GM23248 (cell line): ENCODE data around the gene LGALS14. TPM values are rescaled to one million over a fixed set of nuclear protein-coding genes. Genes with fewer than 3 reads are reported as not detected.
"Not testable (repeated sequence)": the region's sequence is repeated elsewhere in the genome, so short reads cannot be mapped to it uniquely, and the experiment has no call there.

ENCODE experiments used
- DNase-seq: peaks from one replicate; pipeline ENCODE4 v3.0.0-alpha.2; 2015
- H2AFZ ChIP-seq: fragments of 200-600 bp; sonication (generic); 2 replicates; pipeline ENCODE4 v1.6.1; 2016; ENCODE audit warnings: antibody characterized with exemption
- H3F3A ChIP-seq: fragments of 200-600 bp; sonication (generic); 2 replicates; pipeline ENCODE4 v1.6.1; 2016; ENCODE audit warnings: mild to moderate bottlenecking, antibody characterized with exemption, mixed run types; ENCODE audit not compliant: insufficient read depth
- H3K27ac ChIP-seq: fragments of 200-600 bp; sonication (generic); 2 replicates; pipeline ENCODE4 v1.5.1; 2016; ENCODE audit warnings: mild to moderate bottlenecking
- H3K27me3 ChIP-seq: fragments of 200-600 bp; sonication (generic); replicated peaks from 2 replicates; pipeline ENCODE4 v1.6.1; 2016; ENCODE audit warnings: mild to moderate bottlenecking; ENCODE audit not compliant: insufficient read depth
- H3K36me3 ChIP-seq: fragments of 200-600 bp; sonication (generic); 2 replicates; pipeline ENCODE4 v1.6.1; 2016; ENCODE audit warnings: low read depth, mild to moderate bottlenecking
- H3K4me1 ChIP-seq: fragments of 200-600 bp; sonication (generic); 2 replicates; pipeline ENCODE4 v1.6.1; 2016; ENCODE audit warnings: mild to moderate bottlenecking; ENCODE audit not compliant: insufficient read depth
- H3K4me2 ChIP-seq: fragments of 200-600 bp; sonication (generic); one replicate; pipeline ENCODE4 v1.6.1; 2016; ENCODE audit warnings: mild to moderate bottlenecking; ENCODE audit not compliant: unreplicated experiment
- H3K4me3 ChIP-seq: fragments of 200-600 bp; sonication (generic); 2 replicates; pipeline ENCODE4 v1.5.1; 2016; ENCODE audit warnings: mild to moderate bottlenecking
- H3K79me2 ChIP-seq: fragments of 200-600 bp; sonication (generic); 2 replicates; pipeline ENCODE4 v1.6.1; 2016; ENCODE audit warnings: mild to moderate bottlenecking; ENCODE audit not compliant: insufficient read depth
- H3K9ac ChIP-seq: fragments of 200-600 bp; sonication (generic); 2 replicates; pipeline ENCODE4 v1.6.1; 2016; ENCODE audit warnings: mild to moderate bottlenecking
- H3K9me2 ChIP-seq: fragments of 200-600 bp; sonication (generic); 2 replicates; pipeline ENCODE4 v1.6.1; 2016; ENCODE audit warnings: mixed run types, mild to moderate bottlenecking, moderate library complexity; ENCODE audit not compliant: insufficient read depth
- H3K9me3 ChIP-seq: fragments of 200-600 bp; sonication (generic); one replicate; pipeline ENCODE4 v1.6.1; 2017; ENCODE audit warnings: low read depth
- H4K20me1 ChIP-seq: fragments of 200-600 bp; sonication (generic); 2 replicates; pipeline ENCODE4 v1.6.0; 2016; ENCODE audit not compliant: insufficient read depth
- EZH2 ChIP-seq: fragments of 200-600 bp; sonication (generic); IDR thresholded peaks from 2 replicates; pipeline ENCODE4 v1.6.1; 2018; ENCODE audit warnings: antibody characterized with exemption, mild to moderate bottlenecking; ENCODE audit not compliant: insufficient read depth, poor library complexity, severe bottlenecking
- EZH2phosphoT487 ChIP-seq: fragments of 200-600 bp; sonication (generic); IDR thresholded peaks from 2 replicates; pipeline ENCODE4 v1.6.1; 2018; ENCODE audit warnings: antibody characterized with exemption, moderate library complexity, mild to moderate bottlenecking, low read depth; ENCODE audit not compliant: insufficient read depth
- WGBS, 2 experiments: methylation state at CpG; one replicate each; pipeline ENCODE4 v1.1.6; 2015 to 2017; ENCODE audit warnings: low lambda C conversion rate in 2 of 2, low coverage in 1 of 2; ENCODE audit errors: missing lambda C conversion rate in 2 of 2; 5-methylcytosine and 5-hydroxymethylcytosine counted together
- in situ Hi-C: fragments of 300-500 bp; cut with MboI; formaldehyde crosslinking; loops from 2 replicates; pipeline ENCODE4 v1.15.0; 2020
- polyA plus RNA-seq: library from polyadenylated mRNA; unstranded; fragments of >200 nt; fragmentation: Nextera tagmentation; extraction: Ambion mirVana; gene quantifications from 2 replicates; pipeline ENCODE4 v1.2.1, GENCODE V29; 2016
- total RNA-seq: library from RNA; depleted of rRNA; stranded (reverse); fragments of >200 nt; shearing (Covaris generic); gene quantifications from 2 replicates; pipeline ENCODE4 v1.2.3, GENCODE V29; 2014

The LGALS14 gene
- total and polyA plus RNA-seq, 2 experiments from 2014 or later, result not detected

DNA sequence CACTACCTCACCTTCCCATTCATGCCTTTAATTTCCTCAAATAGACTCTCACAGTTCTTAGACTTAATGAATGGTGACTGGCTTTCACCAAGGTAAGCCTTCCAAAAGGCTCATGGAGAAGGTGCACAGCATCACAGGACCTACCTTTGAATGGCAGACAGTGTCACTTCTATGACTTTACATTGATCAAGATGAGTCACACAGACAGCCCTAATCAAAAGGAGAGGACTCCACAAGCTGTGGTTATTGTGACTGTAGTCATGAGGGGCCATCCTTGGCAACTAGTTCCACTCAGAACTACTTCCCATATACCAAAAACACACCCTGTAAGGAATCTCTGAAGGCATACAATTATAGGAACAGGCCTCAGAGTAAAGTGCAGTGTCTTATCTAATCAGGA is 42.7 kb upstream of the LGALS14 start:
- in situ Hi-C loops, result no loop called here
- TF ChIP-seq EZH2 (no peak), EZH2phosphoT487 (no peak)

DNA sequence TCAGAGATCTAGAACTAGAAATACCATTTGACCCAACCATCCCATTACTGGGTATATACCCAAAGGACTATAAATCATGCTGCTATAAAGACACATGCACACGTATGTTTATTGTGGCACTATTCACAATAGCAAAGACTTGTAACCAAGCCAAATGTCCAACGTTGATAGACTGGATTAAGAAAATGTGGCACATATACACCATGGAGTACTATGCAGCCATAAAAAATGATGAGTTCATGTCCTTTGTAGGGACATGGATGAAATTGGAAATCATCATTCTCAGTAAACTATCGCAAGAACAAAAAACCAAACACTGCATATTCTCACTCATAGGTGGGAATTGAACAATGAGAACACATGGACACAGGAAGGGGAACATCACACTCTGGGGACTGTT is 34.4 kb upstream of the LGALS14 start:
- H3K9me2 ChIP-seq, H3K9ac ChIP-seq, H3K4me3 ChIP-seq, H3K36me3 ChIP-seq, H2AFZ ChIP-seq, in situ Hi-C loops, H3K27me3 ChIP-seq, H3K4me1 ChIP-seq, H3K79me2 ChIP-seq, H3K27ac ChIP-seq, H3K9me3 ChIP-seq, DNase-seq, H3F3A ChIP-seq, H3K4me2 ChIP-seq, H4K20me1 ChIP-seq: not testable (repeated sequence)
- 13 to 15% methylated on average over 2 to 3 of the region's 3 CpGs for WGBS, 2 experiments

More for the DNA sequence above, 42.7 kb upstream of the LGALS14 start:
- Histone ChIP-seq H2AFZ (no peak overlapping the region), H3K79me2 (no peaks in the 10 kb centered on the region), H3K9me2 (no peaks in the 10 kb centered on the region), H3K27ac (no peak overlapping the region), H3K4me3 (no peak overlapping the region), H3K4me2 (no peak overlapping the region), H3K36me3 (no peaks in the 10 kb centered on the region), H4K20me1 (no peaks in the 10 kb centered on the region), H3K4me1 (no peaks in the 10 kb centered on the region), H3K27me3 (no peaks in the 10 kb centered on the region), H3K9ac (no peak overlapping the region), H3F3A (no peaks in the 10 kb centered on the region), H3K9me3 (no peaks in the 10 kb centered on the region)
- no peak for DNase-seq

DNA sequence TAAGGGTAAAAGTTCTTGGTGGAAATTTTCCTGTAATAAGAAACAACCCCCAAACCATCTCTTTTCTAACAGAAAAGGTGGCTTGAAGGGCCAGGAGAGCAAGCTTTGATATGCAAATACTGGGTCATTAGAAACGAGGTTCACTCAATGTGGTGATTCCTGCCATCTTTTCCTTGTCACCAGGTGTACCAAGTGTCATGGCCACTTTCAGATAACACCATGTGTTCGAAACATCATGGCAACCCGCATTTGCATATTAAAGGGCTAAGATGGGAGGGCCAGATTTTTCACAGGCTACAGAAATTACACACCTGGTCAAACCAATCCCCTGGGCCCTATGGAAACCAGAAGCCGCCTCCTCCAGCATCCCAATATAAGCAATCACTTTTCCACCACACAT is 33.3 kb upstream of the LGALS14 start:
- no peak for DNase-seq
- Histone ChIP-seq H3K9me2 (no peaks in the 10 kb centered on the region), H3F3A (no peaks in the 10 kb centered on the region), H3K4me3 (no peak overlapping the region), H3K27ac (no peak overlapping the region), H4K20me1 (no peaks in the 10 kb centered on the region), H3K9me3 (no peaks in the 10 kb centered on the region), H2AFZ (no peak overlapping the region), H3K79me2 (no peaks in the 10 kb centered on the region), H3K9ac (no peak overlapping the region), H3K4me2 (no peak overlapping the region), H3K27me3 (no peaks in the 10 kb centered on the region; the same call in none of the 2 replicates), H3K36me3 (no peaks in the 10 kb centered on the region), H3K4me1 (no peaks in the 10 kb centered on the region)
- in situ Hi-C loops, result no loop called here
- WGBS, 2 experiments, result 28 to 30% methylated on average over 4 of the region's 4 CpGs
- no peak for TF ChIP-seq EZH2
- no peak for TF ChIP-seq EZH2phosphoT487

DNA sequence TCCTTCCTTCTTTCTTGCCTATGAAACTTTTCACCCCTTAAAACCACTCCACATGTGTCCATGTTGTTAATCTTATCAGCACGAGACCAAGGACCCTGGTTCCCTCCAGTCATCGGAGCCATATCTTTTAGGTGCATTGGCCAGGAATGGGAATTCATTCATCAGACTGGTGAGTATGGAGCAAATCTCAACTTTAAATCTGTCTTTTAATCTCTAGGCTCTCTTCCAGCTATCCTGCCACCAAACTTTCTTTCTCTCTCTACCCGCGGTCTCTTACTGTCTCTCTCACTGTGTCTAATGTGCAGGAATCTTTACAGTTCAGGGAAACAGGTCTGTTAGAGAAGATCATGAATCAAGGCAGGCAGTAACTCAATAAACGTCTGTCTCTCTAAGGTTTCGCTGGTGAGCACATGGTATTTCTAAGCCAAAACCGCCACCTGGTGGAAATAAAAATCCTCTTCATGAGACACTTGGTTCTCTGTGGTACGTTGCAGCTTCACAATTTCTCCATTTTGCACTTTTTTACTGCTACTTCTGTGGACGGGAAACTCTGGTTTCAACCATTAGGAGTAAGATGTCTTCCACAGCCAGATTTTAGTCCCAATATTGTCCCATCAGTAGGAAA is 32.4 kb upstream of the LGALS14 start:
- H3K36me3 ChIP-seq, result no peaks in the 10 kb centered on the region
- no peaks in the 10 kb centered on the region for H3K79me2 ChIP-seq
- WGBS, 2 experiments, result 4 to 7% methylated on average over 9 of the region's 9 CpGs
- no peak overlapping the region for H3K4me2 ChIP-seq
- H3K27ac ChIP-seq, result no peak overlapping the region
- peaks cover 2% of the 10 kb centered on the region for H3K27me3 ChIP-seq
- TF ChIP-seq EZH2phosphoT487 (no peak), EZH2 (no peak)
- no peak overlapping the region for H2AFZ ChIP-seq
- no peaks in the 10 kb centered on the region for H4K20me1 ChIP-seq
- no peak overlapping the region for H3K4me3 ChIP-seq
- no peaks in the 10 kb centered on the region for H3F3A ChIP-seq
- no peaks in the 10 kb centered on the region for H3K9me2 ChIP-seq
- no peak overlapping the region for H3K9ac ChIP-seq
- H3K9me3 ChIP-seq, result no peaks in the 10 kb centered on the region
- H3K4me1 ChIP-seq, result no peaks in the 10 kb centered on the region
- in situ Hi-C loops, result no loop called here
- peak; percentile 60 for DNase-seq

DNA sequence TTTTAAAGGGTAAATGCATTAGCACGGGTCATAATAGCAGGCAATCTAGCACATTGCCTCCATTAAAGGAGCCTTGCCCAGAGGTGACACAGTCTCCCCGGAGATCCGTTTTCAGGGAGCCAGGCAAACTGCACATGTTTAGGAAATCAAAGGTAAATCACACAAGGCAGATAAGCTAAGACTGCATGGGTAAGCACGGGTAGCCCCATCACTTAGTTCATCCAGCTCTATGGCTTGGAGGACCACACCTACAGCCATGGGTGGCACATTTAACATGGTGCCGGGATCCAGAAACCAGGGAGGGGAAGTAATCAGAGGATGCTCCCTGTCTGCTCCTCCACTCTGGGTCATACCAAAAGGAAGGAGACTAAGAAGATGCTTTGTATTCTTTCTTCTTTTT is 31.8 kb upstream of the LGALS14 start:
- Histone ChIP-seq H3K4me2 (no peak overlapping the region), H3K36me3 (no peaks in the 10 kb centered on the region), H3K79me2 (no peaks in the 10 kb centered on the region), H3K9me3 (no peaks in the 10 kb centered on the region), H3K27me3 (peaks cover 4% of the 10 kb centered on the region), H3F3A (no peaks in the 10 kb centered on the region), H4K20me1 (no peaks in the 10 kb centered on the region), H3K4me1 (no peaks in the 10 kb centered on the region), H3K9me2 (no peaks in the 10 kb centered on the region), H3K27ac (no peak overlapping the region), H3K9ac (no peak overlapping the region), H3K4me3 (no peak overlapping the region), H2AFZ (no peak overlapping the region)
- in situ Hi-C loops, result no loop called here
- no peak for DNase-seq
- no peak for TF ChIP-seq EZH2
- TF ChIP-seq EZH2phosphoT487, result no peak
- 40 to 51% methylated on average over 5 of the region's 5 CpGs for WGBS, 2 experiments

DNA sequence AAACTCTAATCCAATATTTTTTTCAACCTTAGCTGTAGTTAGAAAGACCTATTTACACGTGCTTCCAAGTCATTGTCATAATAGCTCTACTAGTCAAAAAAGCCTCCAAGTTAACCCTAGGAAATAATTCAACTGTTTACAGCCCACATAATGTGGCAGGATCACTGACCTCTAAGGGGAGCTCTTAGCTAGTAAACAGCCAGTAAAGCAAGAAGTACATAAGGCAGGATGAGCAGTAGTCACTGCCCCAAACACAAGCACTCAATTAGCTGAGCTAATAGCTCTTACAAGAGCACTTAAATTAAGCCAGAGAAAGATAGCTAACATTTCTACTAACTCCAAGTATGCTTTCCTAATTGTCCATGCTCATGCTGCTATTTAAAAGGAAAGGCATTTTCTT is 30.4 kb upstream of the LGALS14 start:
- DNase-seq, in situ Hi-C loops, H3K9me3 ChIP-seq, H3K79me2 ChIP-seq, H3K4me2 ChIP-seq, H3K4me1 ChIP-seq, H3K27ac ChIP-seq, H3K9ac ChIP-seq, H3K36me3 ChIP-seq, H4K20me1 ChIP-seq, H3K4me3 ChIP-seq, H2AFZ ChIP-seq, H3F3A ChIP-seq, H3K27me3 ChIP-seq, H3K9me2 ChIP-seq: not testable (repeated sequence)
- 3 to 7% methylated on average over 1 of the region's 1 CpG for WGBS, 2 experiments
